Body of pancreas (tissue), 4 donors: ENCODE results near the gene DTX2.

Experiments used
- POLR2A ChIP-seq, 3 donors: fragments of 450-650 bp; IDR thresholded peaks; one replicate each; pipeline ENCODE4 v1.6.1; 2016; ENCODE audit warnings: antibody characterized with exemption in 3 of 3, mild to moderate bottlenecking in 2 of 3
- TF ChIP-seq, protein P1 (sequence below), 7 experiments: fragments of 450-650 bp in 4 of 7; fragments of 200-600 bp in 3 of 7; sonication (generic) in 3 of 7; IDR thresholded peaks; one replicate each; pipeline ENCODE4 v1.5.1; 2016 to 2019; ENCODE audit warnings: antibody characterized with exemption in 7 of 7

- TF ChIP-seq, protein P1, sequence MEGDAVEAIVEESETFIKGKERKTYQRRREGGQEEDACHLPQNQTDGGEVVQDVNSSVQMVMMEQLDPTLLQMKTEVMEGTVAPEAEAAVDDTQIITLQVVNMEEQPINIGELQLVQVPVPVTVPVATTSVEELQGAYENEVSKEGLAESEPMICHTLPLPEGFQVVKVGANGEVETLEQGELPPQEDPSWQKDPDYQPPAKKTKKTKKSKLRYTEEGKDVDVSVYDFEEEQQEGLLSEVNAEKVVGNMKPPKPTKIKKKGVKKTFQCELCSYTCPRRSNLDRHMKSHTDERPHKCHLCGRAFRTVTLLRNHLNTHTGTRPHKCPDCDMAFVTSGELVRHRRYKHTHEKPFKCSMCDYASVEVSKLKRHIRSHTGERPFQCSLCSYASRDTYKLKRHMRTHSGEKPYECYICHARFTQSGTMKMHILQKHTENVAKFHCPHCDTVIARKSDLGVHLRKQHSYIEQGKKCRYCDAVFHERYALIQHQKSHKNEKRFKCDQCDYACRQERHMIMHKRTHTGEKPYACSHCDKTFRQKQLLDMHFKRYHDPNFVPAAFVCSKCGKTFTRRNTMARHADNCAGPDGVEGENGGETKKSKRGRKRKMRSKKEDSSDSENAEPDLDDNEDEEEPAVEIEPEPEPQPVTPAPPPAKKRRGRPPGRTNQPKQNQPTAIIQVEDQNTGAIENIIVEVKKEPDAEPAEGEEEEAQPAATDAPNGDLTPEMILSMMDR (IDR thresholded peaks at IDR 0.05): no peak
- TF ChIP-seq POLR2A (IDR thresholded peaks at IDR 0.05): no peak
Measured at GRCh38 chr7:76509931-76510877, 48.7 kb downstream of the DTX2 start, which contains the start of gene UPK3B.
